Lung (tissue), 12 donors: ENCODE data around the gene PKNOX1. TPM values are rescaled to one million over a fixed set of nuclear protein-coding genes. Genes with fewer than 3 reads are reported as not detected.
A peak's percentile ranks its signal among the peaks of the same experiment; 100 is the strongest.

Source experiments
- ATAC-seq: fragments of 200-7000 bp; cut with Tn5 transposase; one replicate; pipeline ENCODE4 v1.9.1; 2020; ENCODE audit warnings: moderate number of reproducible peaks; ENCODE audit not compliant: insufficient read depth, low FRiP score
- DNase-seq, 3 donors: peaks; one replicate each; pipeline ENCODE4 v3.0.0-alpha.2; 2013 to 2017
- H3K27ac ChIP-seq, 2 donors: one replicate each; pipeline ENCODE4 v1.5.1; 2013; ENCODE audit warnings: mild to moderate bottlenecking in 2 of 2, moderate library complexity in 2 of 2, control low read depth in 1 of 2, inconsistent platforms in 1 of 2, low read depth in 1 of 2, low read length in 1 of 2
- H3K27me3 ChIP-seq, 3 donors: one replicate each; pipeline ENCODE4 v1.5.1; 2013; ENCODE audit warnings: low read length in 2 of 3; ENCODE audit not compliant: control insufficient read depth in 3 of 3, insufficient read depth in 3 of 3
- H3K36me3 ChIP-seq, 4 donors: one replicate each; pipeline ENCODE4 v1.5.1; 2013; ENCODE audit warnings: low read length in 4 of 4, mild to moderate bottlenecking in 1 of 4, moderate library complexity in 1 of 4; ENCODE audit not compliant: control insufficient read depth in 4 of 4, insufficient read depth in 4 of 4
- H3K4me1 ChIP-seq, 5 donors: one replicate each; pipeline ENCODE4 v1.5.1; 2013; ENCODE audit warnings: low read length in 5 of 5, mild to moderate bottlenecking in 2 of 5, moderate library complexity in 1 of 5; ENCODE audit not compliant: control insufficient read depth in 5 of 5, insufficient read depth in 5 of 5
- H3K4me3 ChIP-seq: one replicate; pipeline ENCODE4 v1.5.1; 2013; ENCODE audit warnings: mild to moderate bottlenecking, control low read depth, moderate library complexity
- H3K9ac ChIP-seq, 2 donors: one replicate each; pipeline ENCODE4 v1.5.1; 2013; ENCODE audit warnings: low read length in 2 of 2, control low read depth in 1 of 2; ENCODE audit not compliant: insufficient read depth in 1 of 2
- H3K9me3 ChIP-seq, 4 donors: one replicate each; pipeline ENCODE4 v1.5.1; 2013; ENCODE audit warnings: low read length in 3 of 4, mild to moderate bottlenecking in 1 of 4, moderate library complexity in 1 of 4; ENCODE audit not compliant: control insufficient read depth in 4 of 4, insufficient read depth in 3 of 4
- WGBS, 2 donors: extraction: QIAGEN DNeasy Blood & Tissue Kit; methylation state at CpG; one replicate each; pipeline ENCODE4 v1.1.7; 2013; 5-methylcytosine and 5-hydroxymethylcytosine counted together
- polyA plus RNA-seq, 2 donors: library from polyadenylated mRNA; stranded (reverse); fragments of 200-250 nt; gene quantifications; one replicate each; pipeline ENCODE4 v1.2.1, GENCODE V29; 2013
- total RNA-seq, 2 donors: library from RNA; depleted of rRNA in 1 of 2; stranded (reverse); fragments of >200 nt in 1 of 2; gene quantifications; one replicate each; pipeline ENCODE4 v1.2.1, GENCODE V29; 2014 to 2021
- TF ChIP-seq, protein P1 (sequence below): IDR thresholded peaks from 2 replicates; pipeline ENCODE4 v1.5.1; 2012; ENCODE audit warnings: mild to moderate bottlenecking; ENCODE audit errors: control extremely low read depth, extremely low read depth
- donor health status: control.
- donor health status: control.
- donor health status: Bipolar disorder and iron deficiency.
- donor health status: healthy.
- donor health status: DM: yes; HTN: yes; CAD: no.

The PKNOX1 gene
- total and polyA plus RNA-seq, 4 donors, result 9.6 to 40.4 (median 14.2) TPM

DNA sequence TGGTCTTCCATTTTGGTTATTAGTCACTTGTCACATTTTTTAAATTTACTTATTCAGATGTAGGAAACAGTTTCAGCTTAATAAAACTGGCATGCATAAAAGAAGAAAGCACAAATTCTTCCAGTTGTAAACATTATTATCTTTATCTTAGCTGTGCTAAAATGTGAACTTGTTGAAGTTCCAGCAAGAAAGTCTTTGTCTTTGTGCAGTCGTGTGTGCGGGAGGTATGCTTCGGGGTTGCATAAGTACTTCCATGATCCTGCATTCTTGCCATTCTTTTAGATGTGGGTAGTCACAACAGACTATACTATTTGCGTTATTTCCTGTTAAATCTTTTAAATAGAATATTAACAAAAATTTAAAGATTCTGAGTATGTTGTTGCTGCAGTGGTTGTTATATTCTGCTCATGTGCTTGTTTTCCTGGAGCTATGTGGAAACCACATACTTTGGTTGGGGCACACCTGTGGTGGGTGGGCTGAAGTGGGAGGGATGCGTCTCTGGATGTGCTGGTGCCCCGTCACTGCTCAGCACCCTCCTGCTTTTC, 51.3 kb downstream of the PKNOX1 start:
- H3K9ac ChIP-seq, result no peak overlapping the region
- H3K9me3 ChIP-seq, result no peaks in the 10 kb centered on the region
- DNase-seq (peak in 1 of 3 donors; percentile 25), ATAC-seq (no peak)
- no peak overlapping the region for H3K4me3 ChIP-seq
- no peaks in the 10 kb centered on the region for H3K4me1 ChIP-seq
- peaks cover 7 to 48% (median 34%) of the 10 kb centered on the region in 4 donors for H3K36me3 ChIP-seq
- no peaks in the 10 kb centered on the region for H3K27me3 ChIP-seq
- TF ChIP-seq, protein P1, sequence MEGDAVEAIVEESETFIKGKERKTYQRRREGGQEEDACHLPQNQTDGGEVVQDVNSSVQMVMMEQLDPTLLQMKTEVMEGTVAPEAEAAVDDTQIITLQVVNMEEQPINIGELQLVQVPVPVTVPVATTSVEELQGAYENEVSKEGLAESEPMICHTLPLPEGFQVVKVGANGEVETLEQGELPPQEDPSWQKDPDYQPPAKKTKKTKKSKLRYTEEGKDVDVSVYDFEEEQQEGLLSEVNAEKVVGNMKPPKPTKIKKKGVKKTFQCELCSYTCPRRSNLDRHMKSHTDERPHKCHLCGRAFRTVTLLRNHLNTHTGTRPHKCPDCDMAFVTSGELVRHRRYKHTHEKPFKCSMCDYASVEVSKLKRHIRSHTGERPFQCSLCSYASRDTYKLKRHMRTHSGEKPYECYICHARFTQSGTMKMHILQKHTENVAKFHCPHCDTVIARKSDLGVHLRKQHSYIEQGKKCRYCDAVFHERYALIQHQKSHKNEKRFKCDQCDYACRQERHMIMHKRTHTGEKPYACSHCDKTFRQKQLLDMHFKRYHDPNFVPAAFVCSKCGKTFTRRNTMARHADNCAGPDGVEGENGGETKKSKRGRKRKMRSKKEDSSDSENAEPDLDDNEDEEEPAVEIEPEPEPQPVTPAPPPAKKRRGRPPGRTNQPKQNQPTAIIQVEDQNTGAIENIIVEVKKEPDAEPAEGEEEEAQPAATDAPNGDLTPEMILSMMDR, result no peak
- WGBS, 2 donors, result 82 to 88% methylated on average over 6 of the region's 6 CpGs
- no peak overlapping the region for H3K27ac ChIP-seq

DNA sequence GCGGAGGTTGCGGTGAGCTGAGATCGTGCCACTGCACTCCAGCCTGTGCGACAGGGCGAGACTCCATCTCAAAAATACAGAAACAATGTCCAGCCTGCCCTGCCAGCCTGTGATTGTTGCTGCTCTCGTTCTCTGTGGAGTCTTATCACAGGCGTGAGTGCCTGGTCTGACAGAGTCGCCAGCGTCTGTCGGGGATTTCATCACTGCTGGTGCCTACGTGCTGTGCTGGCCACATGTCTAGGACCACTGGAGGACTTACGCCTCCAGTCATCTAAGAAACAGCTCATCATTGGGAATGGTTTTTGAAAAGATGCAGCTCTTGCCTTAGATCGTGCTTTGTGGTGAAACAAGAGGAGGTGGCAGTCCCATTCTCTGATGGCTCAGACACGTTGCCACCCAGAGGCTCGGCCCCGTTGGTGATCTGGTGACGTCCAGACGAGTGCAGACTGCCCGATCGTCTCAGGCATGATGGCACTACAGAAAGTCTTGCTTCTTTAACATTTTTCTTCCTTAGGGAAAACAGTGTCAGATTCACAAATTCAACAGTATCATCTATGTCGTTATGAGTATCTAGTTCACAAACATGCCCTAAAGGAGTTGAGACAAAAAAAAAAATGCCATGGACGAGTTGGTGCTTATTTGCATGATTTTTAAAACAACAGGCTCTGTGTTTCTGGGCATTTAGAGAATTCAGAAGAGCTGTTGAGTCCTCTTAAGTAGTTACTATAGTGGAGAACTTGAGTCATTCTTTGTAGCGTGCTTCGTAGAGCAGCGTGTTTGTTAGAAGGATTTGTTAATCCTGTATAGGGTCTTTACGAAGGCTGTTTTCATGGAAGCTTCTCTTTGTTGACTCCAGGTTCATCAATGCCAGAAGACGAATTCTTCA, 53.7 kb downstream of the PKNOX1 start:
- Histone ChIP-seq H3K36me3 (peaks cover 10 to 45% (median 35%) of the 10 kb centered on the region in 4 donors), H3K9ac (no peak overlapping the region), H3K4me1 (no peaks in the 10 kb centered on the region), H3K27ac (no peak overlapping the region), H3K9me3 (no peaks in the 10 kb centered on the region), H3K4me3 (no peak overlapping the region), H3K27me3 (no peaks in the 10 kb centered on the region)
- 79 to 92% methylated on average over 27 of the region's 27 CpGs for WGBS, 2 donors
- ATAC-seq, result no peak
- peak in 2 of 3 donors; percentile 10 to 44 for DNase-seq
- TF ChIP-seq, protein P1, result no peak

DNA sequence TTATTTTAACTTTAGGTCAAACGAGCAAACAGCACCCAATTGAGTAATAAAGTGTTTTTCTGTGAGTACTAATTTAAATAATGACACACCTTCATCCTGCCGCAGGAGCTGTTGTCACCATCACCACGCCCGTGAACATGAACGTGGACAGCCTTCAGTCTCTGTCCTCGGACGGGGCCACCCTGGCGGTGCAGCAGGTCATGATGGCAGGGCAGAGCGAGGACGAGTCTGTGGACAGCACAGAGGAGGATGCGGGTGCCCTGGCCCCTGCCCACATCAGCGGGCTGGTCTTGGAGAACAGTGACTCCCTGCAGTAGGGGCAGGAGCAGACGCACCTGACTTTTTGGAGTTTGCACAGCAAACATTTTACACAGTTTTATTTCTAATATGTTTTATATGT, 55.4 kb downstream of the PKNOX1 start:
- no peak overlapping the region for H3K27ac ChIP-seq
- no peaks in the 10 kb centered on the region for H3K4me1 ChIP-seq
- WGBS, 2 donors, result 93% methylated on average over 13 of the region's 13 CpGs
- no peak overlapping the region for H3K9ac ChIP-seq
- no peak for DNase-seq
- ATAC-seq, result no peak
- TF ChIP-seq, protein P1, result no peak
- H3K9me3 ChIP-seq, result no peaks in the 10 kb centered on the region
- no peaks in the 10 kb centered on the region for H3K27me3 ChIP-seq
- peaks cover 6 to 39% (median 31%) of the 10 kb centered on the region in 4 donors for H3K36me3 ChIP-seq
- H3K4me3 ChIP-seq, result no peak overlapping the region
